A549 (cell line): Measurements from ENCODE around the gene STK35.

Source experiments
- EP300 ChIP-seq, 2 experiments: fragments of >200 bp; sonication (Bioruptor Twin); formaldehyde crosslinking; IDR thresholded peaks; 2 replicates in 1 of 2; 3 replicates in 1 of 2; pipeline ENCODE4 v1.6.1; 2016 to 2017
- NFE2L2 ChIP-seq: fragments of 150-350 bp; conservative IDR thresholded peaks from 2 replicates; pipeline ENCODE4 v1.6.1; 2014; ENCODE audit warnings: low read length
- TF ChIP-seq, protein P1 (sequence below): fragments of 150-350 bp; IDR thresholded peaks from 2 replicates; pipeline ENCODE4 v1.6.1; 2014; ENCODE audit warnings: low read depth, mild to moderate bottlenecking, low read length
- TF ChIP-seq, protein P2 (sequence below): fragments of >200 bp; sonication (Bioruptor Twin); formaldehyde crosslinking; IDR thresholded peaks from 3 replicates; pipeline ENCODE4 v1.5.1; 2016
- TF ChIP-seq, protein P3 (sequence below): IDR thresholded peaks from 2 replicates; pipeline ENCODE4 v1.6.1; 2012

DNA sequence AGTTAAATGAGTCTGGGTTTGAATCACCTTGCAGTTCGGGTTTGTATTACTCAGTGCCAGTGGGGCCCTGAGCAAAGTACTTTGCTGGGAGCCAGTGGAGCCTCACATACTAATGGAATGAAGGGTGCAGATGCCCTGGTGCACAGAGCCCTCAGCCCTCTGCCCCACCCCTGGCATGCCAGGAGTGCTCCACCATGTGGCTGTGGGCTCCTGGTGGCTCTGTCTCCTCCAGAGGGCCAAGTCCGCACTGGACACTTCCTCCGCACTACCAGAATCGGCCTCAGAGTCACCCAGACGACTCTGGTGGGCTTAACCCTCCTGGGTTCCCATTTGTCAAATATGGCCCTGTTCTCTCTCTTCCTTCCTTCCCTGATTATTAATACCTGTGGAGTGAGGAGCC, 94.0 kb downstream of the STK35 start:
- TF ChIP-seq, protein P1, sequence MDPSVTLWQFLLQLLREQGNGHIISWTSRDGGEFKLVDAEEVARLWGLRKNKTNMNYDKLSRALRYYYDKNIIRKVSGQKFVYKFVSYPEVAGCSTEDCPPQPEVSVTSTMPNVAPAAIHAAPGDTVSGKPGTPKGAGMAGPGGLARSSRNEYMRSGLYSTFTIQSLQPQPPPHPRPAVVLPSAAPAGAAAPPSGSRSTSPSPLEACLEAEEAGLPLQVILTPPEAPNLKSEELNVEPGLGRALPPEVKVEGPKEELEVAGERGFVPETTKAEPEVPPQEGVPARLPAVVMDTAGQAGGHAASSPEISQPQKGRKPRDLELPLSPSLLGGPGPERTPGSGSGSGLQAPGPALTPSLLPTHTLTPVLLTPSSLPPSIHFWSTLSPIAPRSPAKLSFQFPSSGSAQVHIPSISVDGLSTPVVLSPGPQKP: no peak
- TF ChIP-seq, protein P2, sequence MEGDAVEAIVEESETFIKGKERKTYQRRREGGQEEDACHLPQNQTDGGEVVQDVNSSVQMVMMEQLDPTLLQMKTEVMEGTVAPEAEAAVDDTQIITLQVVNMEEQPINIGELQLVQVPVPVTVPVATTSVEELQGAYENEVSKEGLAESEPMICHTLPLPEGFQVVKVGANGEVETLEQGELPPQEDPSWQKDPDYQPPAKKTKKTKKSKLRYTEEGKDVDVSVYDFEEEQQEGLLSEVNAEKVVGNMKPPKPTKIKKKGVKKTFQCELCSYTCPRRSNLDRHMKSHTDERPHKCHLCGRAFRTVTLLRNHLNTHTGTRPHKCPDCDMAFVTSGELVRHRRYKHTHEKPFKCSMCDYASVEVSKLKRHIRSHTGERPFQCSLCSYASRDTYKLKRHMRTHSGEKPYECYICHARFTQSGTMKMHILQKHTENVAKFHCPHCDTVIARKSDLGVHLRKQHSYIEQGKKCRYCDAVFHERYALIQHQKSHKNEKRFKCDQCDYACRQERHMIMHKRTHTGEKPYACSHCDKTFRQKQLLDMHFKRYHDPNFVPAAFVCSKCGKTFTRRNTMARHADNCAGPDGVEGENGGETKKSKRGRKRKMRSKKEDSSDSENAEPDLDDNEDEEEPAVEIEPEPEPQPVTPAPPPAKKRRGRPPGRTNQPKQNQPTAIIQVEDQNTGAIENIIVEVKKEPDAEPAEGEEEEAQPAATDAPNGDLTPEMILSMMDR: no peak
- TF ChIP-seq NFE2L2 (no peak), EP300 (IDR thresholded peaks at IDR 0.05) (no peak)
- TF ChIP-seq, protein P3, sequence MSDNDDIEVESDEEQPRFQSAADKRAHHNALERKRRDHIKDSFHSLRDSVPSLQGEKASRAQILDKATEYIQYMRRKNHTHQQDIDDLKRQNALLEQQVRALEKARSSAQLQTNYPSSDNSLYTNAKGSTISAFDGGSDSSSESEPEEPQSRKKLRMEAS: no peak
